Gastrocnemius medialis (tissue), 4 donors: ENCODE measurements around the gene HSD11B2. TPM values are rescaled to one million over a fixed set of nuclear protein-coding genes. Genes with fewer than 3 reads are reported as not detected.

ENCODE experiments used
- ATAC-seq, 2 donors: fragments of 150-250 bp; one replicate each; pipeline ENCODE4 v1.9.1; 2016
- DNase-seq, 2 donors: peaks; one replicate each; pipeline ENCODE4 v3.0.0-alpha.2; 2019
- H3K27ac ChIP-seq, 4 donors: fragments of 200-600 bp; sonication (generic); 1 replicate in 1 of 4; 2 replicates in 3 of 4; pipeline ENCODE4 v1.5.1; 2016 to 2018; ENCODE audit warnings: mild to moderate bottlenecking in 2 of 4, moderate library complexity in 1 of 4
- H3K27me3 ChIP-seq, 3 donors: fragments of 200-600 bp; sonication (generic) in 2 of 3; 1 replicate in 1 of 3; 2 replicates in 2 of 3; pipeline versions ENCODE4 v1.5.1 to v1.6.0; 2016 to 2019; ENCODE audit warnings: mild to moderate bottlenecking in 1 of 3, moderate library complexity in 1 of 3
- H3K36me3 ChIP-seq, 2 donors: fragments of 200-600 bp; sonication (generic) in 1 of 2; one replicate each; pipeline ENCODE4 v1.5.1; 2017 to 2018
- H3K4me1 ChIP-seq, 2 donors: fragments of 200-600 bp; sonication (generic) in 1 of 2; one replicate each; pipeline ENCODE4 v1.5.1; 2016 to 2017; ENCODE audit warnings: mild to moderate bottlenecking in 2 of 2
- H3K4me3 ChIP-seq, 4 donors: fragments of 200-600 bp; sonication (generic) in 3 of 4; 1 replicate in 1 of 4; 2 replicates in 3 of 4; pipeline ENCODE4 v1.5.1; 2016 to 2019; ENCODE audit warnings: mild to moderate bottlenecking in 2 of 4
- H3K9me3 ChIP-seq, 3 donors: fragments of 200-600 bp; sonication (generic) in 2 of 3; 1 replicate in 1 of 3; 2 replicates in 2 of 3; pipeline ENCODE4 v1.5.1; 2016 to 2019
- CTCF ChIP-seq, 5 experiments: fragments of 450-650 bp in 3 of 5; fragments of 200-600 bp in 2 of 5; sonication (generic) in 2 of 5; IDR thresholded peaks in 4 of 5; conservative IDR thresholded peaks in 1 of 5; 1 replicate in 4 of 5; 2 replicates in 1 of 5; pipeline ENCODE4 v1.5.1; 2016 to 2019; ENCODE audit warnings: antibody characterized with exemption in 5 of 5, mild to moderate bottlenecking in 3 of 5, moderate library complexity in 3 of 5
- POLR2A ChIP-seq, 2 donors: fragments of 450-650 bp; IDR thresholded peaks; one replicate each; pipeline ENCODE4 v1.6.1; 2017; ENCODE audit warnings: antibody characterized with exemption in 2 of 2, mild to moderate bottlenecking in 2 of 2, moderate library complexity in 2 of 2
- in situ Hi-C, 4 donors: fragments of 200-750 bp; cut with MboI; loops; one replicate each; pipeline versions ENCODE4 v1.15.0 to v1.8.0; 2017; ENCODE audit warnings: low sequenced_read_pairs in 4 of 4
- intact Hi-C: fragments of 100-400 bp; cut with DNase I; formaldehyde crosslinking; loops from one replicate; pipeline ENCODE4 v1.15.1; 2023; ENCODE audit warnings: low total_unique reads
- total RNA-seq, 4 donors: library from RNA; depleted of rRNA; stranded (reverse); fragments of >200 nt; gene quantifications; one replicate each; pipeline versions ENCODE4 v1.1.0 to v1.2.3, GENCODE V29; 2016

HSD11B2 gene
- total RNA-seq, 4 donors from 2014 or later = 2.3 to 4.1 TPM; not detected in 2

DNA sequence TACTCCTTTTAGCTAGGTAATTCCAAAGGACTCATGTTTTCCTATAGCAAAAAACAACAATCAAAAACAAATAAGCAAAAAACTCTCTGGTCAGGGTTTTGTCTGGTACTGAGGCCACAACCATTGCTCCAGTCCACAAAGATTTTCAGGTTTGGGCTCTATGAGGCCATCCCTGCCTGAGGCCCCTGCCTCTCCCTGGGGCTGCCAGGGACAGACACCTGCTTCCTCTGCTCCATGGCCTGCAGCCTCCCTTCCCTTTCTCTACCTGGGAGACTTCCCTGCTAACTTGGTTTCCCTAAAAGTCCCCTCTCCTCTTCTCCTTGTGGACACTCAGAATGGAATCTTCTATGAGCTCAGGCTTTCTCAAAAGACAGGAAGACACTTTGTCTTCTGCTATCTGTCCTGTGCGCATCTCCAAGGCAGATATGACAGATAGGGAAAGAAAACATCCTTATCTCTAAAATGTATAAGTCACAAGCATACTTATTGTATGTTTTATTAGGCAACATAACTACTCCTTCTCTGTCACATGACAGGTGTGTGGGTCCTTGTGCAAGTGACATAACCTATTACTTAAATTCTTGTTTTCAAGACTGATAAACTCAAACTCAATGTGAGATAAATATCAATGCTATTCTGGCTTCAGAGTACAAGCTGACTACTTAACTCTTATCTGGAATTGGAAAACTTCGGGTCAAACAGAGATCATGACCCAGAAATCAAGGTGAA is 13.4 kb upstream of the HSD11B2 start:
- DNase-seq (no peak), ATAC-seq (no peak)
- Histone ChIP-seq H3K9me3 (no peaks in the 10 kb centered on the region), H3K27me3 (no peaks in the 10 kb centered on the region), H3K27ac (no peak overlapping the region), H3K36me3 (no peaks in the 10 kb centered on the region), H3K4me1 (peaks cover 12 to 20% of the 10 kb centered on the region in 2 donors), H3K4me3 (no peak overlapping the region)
- intact Hi-C loops (loop anchor here (2.0 to 5.0 kb wide), 3 partner anchors 45 to 140 kb away; partner anchors contain the start of gene PLEKHG4), in situ Hi-C loops (loop anchor here in 1 of 4 donors (10.0 kb wide), 1 partner anchor 153 kb away; no protein-coding TSS in a partner anchor)
- TF ChIP-seq CTCF (IDR thresholded peaks at IDR 0.05 in 4 of 5, conservative IDR thresholded peaks at IDR 0.05 in 1 of 5) = no peak
- no peak for TF ChIP-seq POLR2A (IDR thresholded peaks at IDR 0.05)

DNA sequence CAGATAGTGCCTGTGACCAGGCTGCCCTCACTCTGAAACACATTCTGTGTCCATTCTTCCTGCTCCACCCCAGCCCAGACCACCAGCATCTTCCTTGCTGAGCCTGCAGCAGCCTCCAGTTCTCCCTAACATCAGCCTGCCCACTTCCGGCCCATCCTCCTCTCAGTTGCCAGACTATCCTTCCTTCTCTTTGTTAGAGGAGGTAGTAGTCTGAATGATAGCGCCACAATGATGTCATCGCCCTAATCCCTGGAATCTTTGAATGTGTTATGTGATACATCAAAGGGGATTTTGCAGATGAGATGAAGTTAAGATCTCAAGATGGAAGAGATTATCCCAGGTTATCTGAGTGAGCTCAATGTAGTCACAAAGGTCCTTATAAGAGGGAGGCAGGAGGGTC is 11.4 kb upstream of the HSD11B2 start:
- Histone ChIP-seq H3K9me3 (no peaks in the 10 kb centered on the region), H3K36me3 (no peaks in the 10 kb centered on the region), H3K4me1 (peaks cover 8 to 12% of the 10 kb centered on the region in 2 donors), H3K27me3 (no peaks in the 10 kb centered on the region), H3K27ac (no peak overlapping the region), H3K4me3 (no peak overlapping the region)
- in situ Hi-C loops = loop anchor here in 1 of 4 donors (10.0 kb wide), 1 partner anchor 155 kb away; no protein-coding TSS in a partner anchor
- no peak for DNase-seq
- no peak for TF ChIP-seq CTCF (IDR thresholded peaks at IDR 0.05 in 4 of 5, conservative IDR thresholded peaks at IDR 0.05 in 1 of 5)
- TF ChIP-seq POLR2A (IDR thresholded peaks at IDR 0.05) = no peak
- intact Hi-C loops = loop anchor here (5.0 kb wide), 1 partner anchor 142 kb away; the partner anchor contains the start of gene PLEKHG4
- no peak for ATAC-seq

GRCh38 chr16:67419931-67420330 is 11.0 kb upstream of the HSD11B2 start:
- intact Hi-C loops (loop anchor here (5.0 kb wide), 1 partner anchor 143 kb away; the partner anchor contains the start of gene PLEKHG4), in situ Hi-C loops (loop anchor here in 1 of 4 donors (10.0 kb wide), 1 partner anchor 155 kb away; no protein-coding TSS in a partner anchor)
- no peak overlapping the region for H3K4me3 ChIP-seq
- no peaks in the 10 kb centered on the region for H3K36me3 ChIP-seq
- no peak for TF ChIP-seq POLR2A (IDR thresholded peaks at IDR 0.05)
- no peak for TF ChIP-seq CTCF (IDR thresholded peaks at IDR 0.05 in 4 of 5, conservative IDR thresholded peaks at IDR 0.05 in 1 of 5)
- no peak overlapping the region for H3K27ac ChIP-seq
- DNase-seq (no peak), ATAC-seq (no peak)
- no peaks in the 10 kb centered on the region for H3K9me3 ChIP-seq
- no peaks in the 10 kb centered on the region for H3K27me3 ChIP-seq
- peaks cover 8% of the 10 kb centered on the region in 2 donors for H3K4me1 ChIP-seq

DNA sequence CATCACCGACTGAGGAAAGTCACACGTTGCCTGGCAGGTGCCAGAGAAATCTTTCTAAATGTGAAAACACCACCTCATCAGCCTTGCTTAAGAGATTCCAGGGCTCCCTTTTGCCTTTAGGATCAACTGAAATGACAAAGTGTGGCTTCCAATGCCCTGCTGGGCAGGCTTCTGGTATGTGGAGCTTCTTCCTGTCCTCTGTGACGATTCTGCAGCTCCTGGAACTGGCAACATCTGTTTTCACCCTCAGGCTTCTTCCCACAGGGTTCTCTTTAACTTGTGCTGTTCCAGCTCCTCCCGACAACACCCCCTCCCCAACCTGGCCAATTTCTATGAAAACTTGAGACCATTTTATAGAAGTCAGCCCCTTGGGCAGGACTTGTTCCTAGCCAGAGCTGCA is 9.9 kb upstream of the HSD11B2 start:
- no peak for ATAC-seq
- TF ChIP-seq CTCF (IDR thresholded peaks at IDR 0.05 in 4 of 5, conservative IDR thresholded peaks at IDR 0.05 in 1 of 5) (no peak), POLR2A (IDR thresholded peaks at IDR 0.05) (no peak)
- Histone ChIP-seq H3K27ac (no peak overlapping the region), H3K9me3 (no peaks in the 10 kb centered on the region), H3K36me3 (no peaks in the 10 kb centered on the region), H3K27me3 (no peaks in the 10 kb centered on the region), H3K4me1 (no peaks in the 10 kb centered on the region), H3K4me3 (no peak overlapping the region)
- DNase-seq = no peak
- in situ Hi-C loops = no loop called here
- intact Hi-C loops = no loop called here
